Activated effector memory CD4-positive, alpha-beta T cell treated with Interleukin-2 at 50 U/mL for 16 hours (primary cell): ENCODE measurements around the gene GNPTAB.

Experiments used
- DNase-seq: peaks from one replicate; pipeline ENCODE4 v3.0.0-alpha.2; 2020

Gene GNPTAB

GRCh38 chr12:101729842-101730241, 100.9 kb downstream of the GNPTAB start:
- DNase-seq: no peak

- DNase-seq: no peak
Observed at GRCh38 chr12:101727098-101727497, 103.7 kb downstream of the GNPTAB start.

DNA sequence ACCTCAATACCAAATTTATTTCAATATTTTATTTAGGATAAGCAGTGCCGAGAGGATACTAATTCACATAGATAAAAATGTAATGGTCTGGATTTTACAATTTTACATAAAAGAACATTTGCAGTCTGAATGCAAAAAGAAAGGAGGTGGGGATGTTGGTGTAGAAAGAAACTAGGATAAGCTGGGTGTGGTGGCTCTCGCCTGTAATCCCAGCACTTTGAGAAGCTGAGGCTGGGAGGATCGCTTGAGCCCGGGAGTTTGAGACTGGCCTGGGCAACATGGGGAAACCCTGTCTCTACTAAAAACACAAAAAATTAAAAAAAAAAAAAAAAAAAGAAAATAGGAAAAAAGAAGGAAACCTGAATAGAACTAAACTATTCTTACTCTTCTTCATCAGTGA, 108.4 kb downstream of the GNPTAB start:
- no peak for DNase-seq

DNA sequence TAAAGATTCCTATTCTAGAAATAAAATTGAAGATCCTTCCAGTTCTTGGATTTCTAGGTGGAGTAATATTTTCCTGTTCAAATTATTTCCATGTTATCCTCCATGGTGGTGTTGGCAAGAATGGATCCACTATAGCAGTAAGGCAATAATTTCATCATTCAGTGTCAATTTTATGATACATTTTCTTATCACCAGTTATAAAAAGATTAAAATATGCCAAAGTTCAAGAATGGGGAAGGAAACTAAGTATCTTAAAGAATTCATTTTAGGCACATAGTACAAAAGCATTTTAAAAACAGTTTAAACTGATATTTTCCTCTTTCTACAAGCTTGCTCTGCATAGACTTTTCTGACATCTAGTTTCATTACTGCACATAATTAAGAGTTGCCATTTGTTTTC, 110.6 kb downstream of the GNPTAB start:
- DNase-seq: no peak

DNA sequence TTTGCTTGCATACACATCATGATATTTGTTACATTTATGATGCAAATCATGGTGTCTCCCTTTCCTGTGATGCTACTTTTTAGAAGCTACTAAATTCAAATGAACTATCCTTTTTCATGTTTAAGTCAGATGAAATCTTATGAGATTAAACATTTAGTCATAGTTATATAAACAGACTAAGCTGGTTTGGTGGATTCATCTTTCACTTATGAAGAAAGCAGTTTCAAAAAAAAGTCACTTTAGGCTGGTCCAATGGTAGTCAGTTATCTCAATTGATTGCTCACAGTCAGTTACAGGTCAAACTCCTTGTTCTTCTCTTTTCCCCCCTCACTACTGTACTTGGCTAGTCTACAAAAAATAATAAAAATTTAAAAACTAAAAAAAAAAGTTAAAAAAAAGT, 111.2 kb downstream of the GNPTAB start:
- no peak for DNase-seq

DNA sequence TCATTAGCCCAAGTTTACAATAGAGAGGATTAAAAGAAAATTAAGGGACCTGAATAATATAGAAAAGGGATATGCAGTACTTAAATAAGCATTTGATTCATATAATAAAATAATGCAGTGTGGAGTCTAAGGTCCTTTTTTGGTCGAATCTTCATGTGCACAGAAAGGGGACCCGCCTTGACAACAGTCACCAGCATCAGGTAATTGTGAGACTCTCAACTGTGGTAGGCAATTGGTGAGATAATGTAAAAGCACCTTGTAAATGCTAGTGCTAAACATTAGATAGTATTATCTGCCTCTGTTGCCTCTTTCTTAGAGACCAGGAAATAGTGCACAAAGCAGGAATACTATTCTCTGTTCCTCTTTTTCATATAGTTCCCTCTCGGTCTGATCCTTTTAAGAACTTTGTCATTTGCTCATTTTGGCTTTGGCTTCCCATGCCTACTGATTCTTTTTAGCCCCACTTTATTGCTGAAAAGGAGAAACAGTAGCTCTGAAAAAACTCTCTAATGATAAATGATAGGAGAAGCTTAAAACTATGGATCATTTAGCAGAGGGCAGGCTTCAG, 115.8 kb downstream of the GNPTAB start:
- DNase-seq: no peak

GRCh38 chr12:101713930-101714329, 116.8 kb downstream of the GNPTAB start:
- DNase-seq: no peak

GRCh38 chr12:101713059-101713682, 117.6 kb downstream of the GNPTAB start:
- no peak for DNase-seq

GRCh38 chr12:101710288-101710687, 120.5 kb downstream of the GNPTAB start:
- no peak for DNase-seq

DNA sequence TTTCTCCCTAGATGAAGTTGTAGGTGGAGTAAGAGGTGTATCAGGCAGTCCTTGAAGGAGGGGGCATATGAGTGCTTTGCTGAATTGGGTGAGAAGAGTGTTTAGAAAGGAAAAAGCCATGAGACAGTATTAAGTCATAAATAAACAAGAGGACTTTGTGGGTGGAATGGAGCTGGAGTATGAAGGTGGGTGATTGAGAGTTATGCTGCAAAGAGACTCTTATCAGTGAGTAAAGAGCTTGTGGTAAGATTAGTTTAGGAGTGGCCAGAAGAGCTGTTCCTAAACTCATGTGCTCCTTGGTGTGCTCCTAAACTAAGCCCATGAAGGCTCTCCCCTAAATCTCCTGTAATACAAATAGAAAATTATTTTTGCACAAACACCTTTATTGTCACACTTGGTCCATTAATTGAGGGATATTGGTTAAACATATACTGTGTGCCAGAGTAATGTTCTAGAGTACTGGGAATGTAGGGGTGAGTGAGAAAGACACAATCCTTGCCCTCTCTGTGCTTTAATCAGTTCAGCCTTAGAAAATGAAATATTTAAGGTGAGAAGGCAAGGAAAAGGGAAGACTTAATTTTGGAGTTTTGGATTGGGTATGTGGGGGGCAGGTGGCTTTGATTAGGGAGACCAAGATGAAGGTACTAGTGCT, 123.5 kb downstream of the GNPTAB start:
- DNase-seq: no peak

GRCh38 chr12:101706403-101706802, 124.4 kb downstream of the GNPTAB start:
- no peak for DNase-seq

DNA sequence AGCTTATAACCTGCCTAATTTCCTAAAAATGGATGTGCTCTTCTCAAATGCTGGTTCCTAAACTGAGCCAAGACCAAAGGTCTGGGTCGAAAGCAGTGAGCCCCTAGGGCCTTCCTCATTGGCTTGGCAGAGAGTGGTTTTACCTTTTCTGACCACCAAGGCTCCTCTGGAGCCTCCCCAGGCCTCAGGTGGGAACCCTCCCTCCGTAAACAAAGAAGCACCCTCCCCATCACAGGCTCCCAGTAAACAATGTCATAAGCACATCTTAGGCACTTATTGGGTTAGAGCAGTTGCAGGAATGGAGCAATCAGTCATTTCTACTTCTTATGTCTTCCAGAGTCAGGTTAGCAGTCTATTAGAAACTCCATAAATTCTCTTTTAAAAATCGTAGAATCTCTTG, 127.3 kb downstream of the GNPTAB start:
- DNase-seq: no peak

DNA sequence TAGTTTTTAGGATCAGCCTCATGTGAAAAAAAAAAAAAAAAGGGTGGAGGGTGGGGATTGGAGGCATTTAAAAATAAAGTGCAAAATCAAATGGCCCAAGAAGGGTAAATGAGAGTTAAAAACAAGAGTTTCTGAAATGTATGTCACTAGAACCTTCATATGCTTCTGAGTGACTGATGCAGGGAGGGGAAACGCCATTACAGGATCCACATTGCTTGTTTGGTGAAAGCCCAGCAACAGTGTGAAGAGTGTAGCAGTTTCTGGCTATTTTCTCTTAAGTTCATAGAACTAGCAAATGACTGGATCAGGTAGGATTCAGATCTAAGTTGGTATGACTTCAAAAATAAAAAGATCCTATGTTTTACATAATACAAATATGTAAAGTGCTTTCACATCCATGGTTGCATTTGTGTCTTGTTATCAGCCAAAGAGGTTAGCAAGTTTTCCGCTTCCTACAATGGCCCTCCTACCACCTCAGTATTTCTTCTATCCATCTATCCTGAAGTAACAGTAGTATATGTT, 130.4 kb downstream of the GNPTAB start:
- no peak for DNase-seq

DNA sequence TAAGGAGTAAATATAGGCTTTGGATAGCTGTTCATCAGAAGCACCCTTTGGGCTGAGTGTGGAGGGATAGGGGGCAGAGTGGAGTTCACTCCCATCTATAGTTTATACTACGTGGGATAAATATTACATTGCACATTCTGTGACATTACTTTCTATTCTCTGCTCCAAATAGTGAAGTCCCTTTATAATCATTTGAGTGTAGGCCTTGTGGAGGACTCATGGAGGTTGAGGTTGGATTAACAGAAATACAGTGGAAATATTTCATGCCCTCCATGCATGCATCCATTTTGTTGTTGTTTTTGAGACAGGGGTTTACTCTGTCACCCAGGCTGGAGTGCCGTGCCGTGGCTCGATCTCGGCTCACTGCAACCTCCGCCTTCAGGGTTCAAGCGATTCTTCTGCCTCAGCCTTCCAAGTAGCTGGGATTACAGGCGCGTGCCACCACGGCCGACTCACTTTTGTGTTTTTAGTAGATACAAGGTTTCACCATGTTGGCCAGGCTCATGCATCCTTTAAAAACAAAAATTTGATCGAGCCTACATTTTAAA, 131.9 kb downstream of the GNPTAB start:
- DNase-seq: no peak

- peak; percentile 2 for DNase-seq
Observed at GRCh38 chr12:101697930-101698799, 132.6 kb downstream of the GNPTAB start.

DNA sequence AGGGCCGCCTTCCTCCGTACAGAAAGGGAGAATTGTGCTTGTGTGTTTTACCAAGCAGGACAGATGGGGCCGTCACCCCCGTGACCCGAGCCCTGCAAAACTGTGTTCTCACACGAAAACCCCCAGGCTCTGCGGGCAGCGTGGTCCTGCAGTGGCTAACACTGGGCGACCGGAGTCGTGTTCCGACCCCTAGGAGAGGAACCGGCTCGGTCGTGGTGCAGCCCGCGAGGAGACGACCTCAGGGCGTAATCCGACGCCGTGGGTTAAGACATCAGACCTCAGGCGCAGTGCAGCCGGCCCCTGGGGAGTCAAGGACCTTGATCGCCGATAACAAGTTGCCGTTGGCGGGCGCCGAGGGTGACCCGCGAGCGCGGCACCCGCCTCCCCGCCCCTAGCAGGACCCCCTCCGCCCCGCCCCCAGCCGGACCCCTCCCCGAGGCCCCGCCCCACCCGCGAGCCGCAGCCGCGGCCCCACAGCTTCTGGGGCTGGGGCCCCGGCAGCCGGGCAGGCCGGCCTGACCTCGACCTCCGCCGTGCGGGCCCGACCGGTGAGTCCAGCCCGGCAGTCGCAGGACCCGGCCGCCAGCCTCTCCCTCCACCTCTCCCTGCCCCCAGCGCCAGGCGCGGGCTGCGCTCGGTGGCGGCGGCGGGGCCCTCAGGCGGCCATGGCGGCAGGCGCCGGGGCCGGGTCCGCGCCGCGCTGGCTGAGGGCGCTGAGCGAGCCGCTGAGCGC, 133.4 kb downstream of the GNPTAB start, which contains the start of gene CHPT1:
Gene CHPT1, plus strand, starts transcription at position 444 of the 733 bp plus-strand sequence. Its CDS starts 222 bp downstream, at position 666.
- DNase-seq: peak; percentile 41

GRCh38 chr12:101696251-101697196, 134.2 kb downstream of the GNPTAB start:
- no peak for DNase-seq

- DNase-seq: no peak
Observed at GRCh38 chr12:101695706-101696105, 135.1 kb downstream of the GNPTAB start.
